Adrenal gland (tissue), 5 donors: ENCODE results near the gene FNDC3B.

Source experiments
- CTCF ChIP-seq, 6 experiments: fragments of 450-650 bp in 4 of 6; fragments of 200-600 bp in 2 of 6; sonication (generic) in 1 of 6; IDR thresholded peaks; 1 replicate in 5 of 6; 2 replicates in 1 of 6; pipeline versions ENCODE4 v1.5.1 to v1.8.0; 2016 to 2021; ENCODE audit warnings: antibody characterized with exemption in 6 of 6, mild to moderate bottlenecking in 2 of 6, moderate library complexity in 1 of 6
- POLR2A ChIP-seq, 2 donors: fragments of 450-650 bp; IDR thresholded peaks; one replicate each; pipeline ENCODE4 v1.6.1; 2017; ENCODE audit warnings: antibody characterized with exemption in 2 of 2, mild to moderate bottlenecking in 2 of 2, moderate library complexity in 1 of 2
- donor health status: DM: no; HTN: no; CAD: no.

- TF ChIP-seq POLR2A (IDR thresholded peaks at IDR 0.05) (no peak), CTCF (IDR thresholded peaks at IDR 0.05) (no peak)
Measured at GRCh38 chr3:172245241-172245640, 205.9 kb downstream of the FNDC3B start.
